AG09309 (cell line): Measurements from ENCODE around the gene FAM168B.

Experiments used
- DNase-seq: peaks from one replicate; pipeline ENCODE4 v3.0.0-alpha.2; 2010; ENCODE audit warnings: low read depth
- H3K4me3 ChIP-seq: 2 replicates; pipeline ENCODE4 v1.5.1; 2011; ENCODE audit warnings: mild to moderate bottlenecking, low read depth, low read length, moderate library complexity; ENCODE audit not compliant: control insufficient read depth
- CTCF ChIP-seq: IDR thresholded peaks from 2 replicates; pipeline ENCODE4 v1.5.1; 2011; ENCODE audit warnings: mild to moderate bottlenecking, low read depth, low read length, inconsistent platforms; ENCODE audit not compliant: insufficient read depth, control insufficient read depth; ENCODE audit errors: missing control alignments

FAM168B gene

GRCh38 chr2:131023758-131024157 lies 69.5 kb downstream of the FAM168B start:
- no peak for DNase-seq
- no peak overlapping the region for H3K4me3 ChIP-seq
- no peak for TF ChIP-seq CTCF

- no peak for TF ChIP-seq CTCF
- H3K4me3 ChIP-seq = no peak overlapping the region
- no peak for DNase-seq
These were observed 70.5 kb downstream of the FAM168B start for GRCh38 chr2:131022731-131023130.

- TF ChIP-seq CTCF = no peak
- no peak overlapping the region; the same call in 1 of the 2 replicates for H3K4me3 ChIP-seq
These were observed 76.2 kb downstream of the FAM168B start for GRCh38 chr2:131016826-131017741.

GRCh38 chr2:131015764-131016163 lies 77.5 kb downstream of the FAM168B start:
- H3K4me3 ChIP-seq = no peak overlapping the region
- TF ChIP-seq CTCF = no peak
- DNase-seq = no peak

More at GRCh38 chr2:131016826-131017741, 76.2 kb downstream of the FAM168B start:
- DNase-seq = no peak

- no peak for TF ChIP-seq CTCF
- no peak overlapping the region for H3K4me3 ChIP-seq
These were observed 79.1 kb downstream of the FAM168B start for GRCh38 chr2:131014141-131014540.

GRCh38 chr2:131011486-131011885 lies 81.8 kb downstream of the FAM168B start:
- H3K4me3 ChIP-seq = no peak overlapping the region
- TF ChIP-seq CTCF = no peak
- DNase-seq = no peak

More at GRCh38 chr2:131014141-131014540, 79.1 kb downstream of the FAM168B start:
- no peak for DNase-seq
